Motor neuron (in vitro differentiated cells): ENCODE data around the gene AMTN. TPM values are rescaled to one million over a fixed set of nuclear protein-coding genes. Genes with fewer than 3 reads are reported as not detected.
"Not testable (repeated sequence)": the region's sequence is repeated elsewhere in the genome, so short reads cannot be mapped to it uniquely, and the experiment has no call there.

ENCODE experiments used
- ATAC-seq, 8 experiments: fragments of 200-7000 bp; cut with Tn5 transposase; replicated peaks in 6 of 8; 2 replicates each; pipeline ENCODE4 v1.8.0; 2021; ENCODE audit warnings: mild to moderate bottlenecking in 8 of 8, moderate library complexity in 8 of 8
- H3K27ac ChIP-seq, 2 donors: fragments of 250-450 bp; sonication (Bioruptor Pico); 2 replicates each; pipeline ENCODE4 v1.9.0; 2021; ENCODE audit warnings: antibody characterized with exemption in 2 of 2, mild to moderate bottlenecking in 2 of 2, moderate library complexity in 1 of 2
- H3K4me1 ChIP-seq, 2 donors: fragments of 250-450 bp; sonication (Bioruptor Pico); replicated peaks in 1 of 2; 2 replicates each; pipeline ENCODE4 v1.6.1; 2021; ENCODE audit warnings: antibody characterized with exemption in 2 of 2, mild to moderate bottlenecking in 2 of 2, moderate library complexity in 1 of 2
- H3K4me3 ChIP-seq, 5 donors: fragments of 250-450 bp; sonication (Bioruptor Pico); 2 replicates each; pipeline ENCODE4 v1.9.0; 2021; ENCODE audit warnings: antibody characterized with exemption in 5 of 5, mild to moderate bottlenecking in 5 of 5, moderate library complexity in 4 of 5
- WGBS, 10 experiments: fragments of 450-650 bp; shearing (Covaris generic); methylation state at CpG; one replicate each; pipeline ENCODE4 v1.0.0; 2022; 5-methylcytosine and 5-hydroxymethylcytosine counted together
- in situ Hi-C, 9 experiments: fragments of 400-800 bp; cut with MboI; loops; one replicate each; pipeline ENCODE4 v1.15.0; 2021; ENCODE audit warnings: low sequenced_read_pairs in 9 of 9, low pct_unique_long_range_greater_than_20kb in 2 of 9; ENCODE audit not compliant: unreplicated experiment in 9 of 9
- total RNA-seq, 8 experiments: library from RNA; unstranded; fragments of 300-600 nt; gene quantifications; 2 replicates each; pipeline versions ENCODE4 v1.2.3 to v1.2.4, GENCODE V29; 2022

AMTN gene
- total RNA-seq, 8 experiments from 2014 or later: 0.46 to 55.5 (median 2.6) TPM; not detected in 5

- ATAC-seq: no peak
- Histone ChIP-seq H3K4me1 (no peaks in the 10 kb centered on the region), H3K27ac (no peak overlapping the region), H3K4me3 (no peak overlapping the region)
- in situ Hi-C loops: loop anchor here in 5 of 9 experiments (25.0 kb wide), 3 partner anchors 610 to 835 kb away; no protein-coding TSS in a partner anchor
- WGBS, 10 experiments: 40 to 91% (median 81%) methylated on average over 5 to 7 of the region's 7 CpGs
Observed at GRCh38 chr4:70522626-70523025, 4.3 kb downstream of the AMTN start.

GRCh38 chr4:70530997-70531396, 12.6 kb downstream of the AMTN start:
- no peaks in the 10 kb centered on the region for H3K4me1 ChIP-seq
- no peak overlapping the region for H3K27ac ChIP-seq
- in situ Hi-C loops: loop anchor here in 1 of 9 experiments (25.0 kb wide), 1 partner anchor 844 kb away; no protein-coding TSS in a partner anchor
- 7 to 100% (median 75%) methylated on average over 1 to 4 of the region's 5 CpGs; no CpG with 5 or more reads in 4 of the 10 experiments for WGBS, 10 experiments
- no peak for ATAC-seq
- H3K4me3 ChIP-seq: no peak overlapping the region

GRCh38 chr4:70531981-70532380, 13.6 kb downstream of the AMTN start:
- WGBS, 10 experiments: 22 to 91% (median 64%) methylated on average over 1 to 2 of the region's 2 CpGs; no CpG with 5 or more reads in 3 of the 10 experiments
- Histone ChIP-seq H3K4me3 (no peak overlapping the region), H3K27ac (no peak overlapping the region), H3K4me1 (no peaks in the 10 kb centered on the region)
- in situ Hi-C loops: loop anchor here in 1 of 9 experiments (25.0 kb wide), 1 partner anchor 845 kb away; no protein-coding TSS in a partner anchor
- no peak for ATAC-seq

- Histone ChIP-seq H3K4me1 (no peaks in the 10 kb centered on the region), H3K4me3 (no peak overlapping the region), H3K27ac (no peak overlapping the region)
- WGBS, 10 experiments: 18 to 100% (median 81%) methylated on average over 1 to 2 of the region's 2 CpGs; no CpG with 5 or more reads in 2 of the 10 experiments
- no peak for ATAC-seq
- in situ Hi-C loops: loop anchor here in 1 of 9 experiments (25.0 kb wide), 1 partner anchor 846 kb away; no protein-coding TSS in a partner anchor
Observed at GRCh38 chr4:70533211-70533610, 14.8 kb downstream of the AMTN start.

- Histone ChIP-seq H3K27ac (no peak overlapping the region), H3K4me3 (no peak overlapping the region), H3K4me1 (no peaks in the 10 kb centered on the region)
- ATAC-seq: no peak
- 49 to 100% (median 71%) methylated on average over 1 to 3 of the region's 3 CpGs; no CpG with 5 or more reads in 4 of the 10 experiments for WGBS, 10 experiments
- in situ Hi-C loops: loop anchor here in 1 of 9 experiments (25.0 kb wide), 1 partner anchor 846 kb away; no protein-coding TSS in a partner anchor
Observed at GRCh38 chr4:70533791-70534190, 15.4 kb downstream of the AMTN start.

- not testable (repeated sequence) for H3K4me3 ChIP-seq, H3K27ac ChIP-seq, ATAC-seq, H3K4me1 ChIP-seq
- WGBS, 10 experiments: 30 to 100% (median 91%) methylated on average over 1 to 3 of the region's 3 CpGs
- in situ Hi-C loops: loop anchor here in 1 of 9 experiments (25.0 kb wide), 1 partner anchor 848 kb away; no protein-coding TSS in a partner anchor
Observed at GRCh38 chr4:70534886-70535285, 16.5 kb downstream of the AMTN start.

- Histone ChIP-seq H3K4me1 (no peaks in the 10 kb centered on the region), H3K27ac (no peak overlapping the region), H3K4me3 (no peak overlapping the region)
- in situ Hi-C loops: loop anchor here in 1 of 9 experiments (25.0 kb wide), 1 partner anchor 852 kb away; no protein-coding TSS in a partner anchor
- ATAC-seq: no peak
Observed at GRCh38 chr4:70538869-70539268, 20.5 kb downstream of the AMTN start.

- peak in 3 of 8 experiments; percentile 62 to 70 (median 68) for ATAC-seq
- Histone ChIP-seq H3K4me1 (no peaks in the 10 kb centered on the region), H3K27ac (no peak overlapping the region), H3K4me3 (no peak overlapping the region)
- in situ Hi-C loops: loop anchor here in 1 of 9 experiments (25.0 kb wide), 1 partner anchor 857 kb away; no protein-coding TSS in a partner anchor
Observed at GRCh38 chr4:70544279-70544868, 26.0 kb downstream of the AMTN start.

GRCh38 chr4:70556856-70557255, 38.5 kb downstream of the AMTN start:
- in situ Hi-C loops: loop anchor here in 1 of 9 experiments (25.0 kb wide), 1 partner anchor 870 kb away; no protein-coding TSS in a partner anchor
- no peak overlapping the region for H3K4me3 ChIP-seq
- no peak for ATAC-seq
- WGBS, 10 experiments: 0 to 88% (median 0%) methylated on average over 1 of the region's 1 CpG; no CpG with 5 or more reads in 1 of the 10 experiments
- no peak overlapping the region for H3K27ac ChIP-seq
- H3K4me1 ChIP-seq: no peaks in the 10 kb centered on the region

GRCh38 chr4:70559211-70559830, 41.0 kb downstream of the AMTN start:
- ATAC-seq: peak in 4 of 8 experiments; percentile 39 to 66 (median 64)
- no peak overlapping the region for H3K4me3 ChIP-seq
- WGBS, 10 experiments: 0 to 35% (median 12%) methylated on average over 1 to 2 of the region's 2 CpGs; no CpG with 5 or more reads in 2 of the 10 experiments
- in situ Hi-C loops: loop anchor here in 1 of 9 experiments (25.0 kb wide), 1 partner anchor 872 kb away; no protein-coding TSS in a partner anchor
- H3K27ac ChIP-seq: no peak overlapping the region
- no peaks in the 10 kb centered on the region for H3K4me1 ChIP-seq

- Histone ChIP-seq H3K4me3 (no peak overlapping the region), H3K4me1 (no peaks in the 10 kb centered on the region), H3K27ac (no peak overlapping the region)
- ATAC-seq: no peak
- in situ Hi-C loops: loop anchor here in 1 of 9 experiments (25.0 kb wide), 1 partner anchor 873 kb away; no protein-coding TSS in a partner anchor
- 25 to 100% (median 100%) methylated on average over 1 of the region's 1 CpG; no CpG with 5 or more reads in 2 of the 10 experiments for WGBS, 10 experiments
Observed at GRCh38 chr4:70559924-70560323, 41.6 kb downstream of the AMTN start.

- H3K4me1 ChIP-seq: no peaks in the 10 kb centered on the region
- no peak overlapping the region for H3K27ac ChIP-seq
- H3K4me3 ChIP-seq: no peak overlapping the region
- ATAC-seq: no peak
- 28 to 90% (median 77%) methylated on average over 2 to 5 of the region's 8 CpGs; no CpG with 5 or more reads in 4 of the 10 experiments for WGBS, 10 experiments
- in situ Hi-C loops: loop anchor here in 1 of 9 experiments (25.0 kb wide), 1 partner anchor 877 kb away; no protein-coding TSS in a partner anchor
Observed at GRCh38 chr4:70564033-70564432, 45.7 kb downstream of the AMTN start.

- 0 to 86% (median 40%) methylated on average over 1 to 2 of the region's 2 CpGs; no CpG with 5 or more reads in 4 of the 10 experiments for WGBS, 10 experiments
- H3K4me3 ChIP-seq: no peak overlapping the region
- no peak overlapping the region for H3K27ac ChIP-seq
- no peaks in the 10 kb centered on the region for H3K4me1 ChIP-seq
- in situ Hi-C loops: loop anchor here in 1 of 9 experiments (25.0 kb wide), 1 partner anchor 883 kb away; no protein-coding TSS in a partner anchor
- no peak for ATAC-seq
Observed at GRCh38 chr4:70570796-70571195, 52.4 kb downstream of the AMTN start.
